Measurements from ENCODE around the gene LUC7L.
"Not testable (repeated sequence)": the region's sequence is repeated elsewhere in the genome, so short reads cannot be mapped to it uniquely, and the experiment has no call there.

LUC7L gene

GRCh38 chr16:153129-153521 lies 76.1 kb downstream of the LUC7L start:
- H3K4me1 ChIP-seq (ENCODE audit: control insufficient read depth, insufficient read depth, low read length); H3K36me3 ChIP-seq (ENCODE audit: control insufficient read depth in 2 of 2, insufficient read depth in 2 of 2, low read length in 2 of 2); H3K9me3 ChIP-seq (ENCODE audit: control insufficient read depth in 2 of 2, low read length in 2 of 2); H3K9ac ChIP-seq (ENCODE audit: low read length in 2 of 2); H3K4me3 ChIP-seq (ENCODE audit: low read length in 2 of 2); H3K27ac ChIP-seq (ENCODE audit: low read length): not testable (repeated sequence)
- peaks cover 24 to 28% of the 10 kb centered on the region in 2 donors for H3K27me3 ChIP-seq (ENCODE audit: control insufficient read depth in 1 of 2, insufficient read depth in 2 of 2, low read length in 2 of 2)

GRCh38 chr16:152141-153128 lies 76.8 kb downstream of the LUC7L start, which contains the start of gene HBZ:
Gene HBZ (plus strand): TSS chr16:152644. CDS start chr16:152910, 266 bp downstream.
- no peak within 1 kb of the TSS for H3K4me3 ChIP-seq (ENCODE audit: low read length in 2 of 2)
- H3K4me1 ChIP-seq (ENCODE audit: control insufficient read depth, insufficient read depth, low read length): peaks cover 7% of the 10 kb centered on the region
- H3K36me3 ChIP-seq (ENCODE audit: control insufficient read depth in 2 of 2, insufficient read depth in 2 of 2, low read length in 2 of 2): no peaks in the 10 kb centered on the region
- no peak within 1 kb of the TSS for H3K9ac ChIP-seq (ENCODE audit: low read length in 2 of 2)
- peaks cover 24 to 28% of the 10 kb centered on the region in 2 donors for H3K27me3 ChIP-seq (ENCODE audit: control insufficient read depth in 1 of 2, insufficient read depth in 2 of 2, low read length in 2 of 2)
- no peak within 1 kb of the TSS for H3K27ac ChIP-seq (ENCODE audit: low read length)
- H3K9me3 ChIP-seq (ENCODE audit: control insufficient read depth in 2 of 2, low read length in 2 of 2): no peaks in the 10 kb centered on the region

GRCh38 chr16:149024-149660 lies 80.1 kb downstream of the LUC7L start:
- Histone ChIP-seq H3K4me1 (ENCODE audit: control insufficient read depth, insufficient read depth, low read length) (peaks cover under 1% of the 10 kb centered on the region), H3K36me3 (ENCODE audit: control insufficient read depth in 2 of 2, insufficient read depth in 2 of 2, low read length in 2 of 2) (no peaks in the 10 kb centered on the region), H3K9ac (ENCODE audit: low read length in 2 of 2) (no peak overlapping the region), H3K27ac (ENCODE audit: low read length) (no peak overlapping the region), H3K4me3 (ENCODE audit: low read length in 2 of 2) (no peak overlapping the region), H3K9me3 (ENCODE audit: control insufficient read depth in 2 of 2, low read length in 2 of 2) (no peaks in the 10 kb centered on the region), H3K27me3 (ENCODE audit: control insufficient read depth in 1 of 2, insufficient read depth in 2 of 2, low read length in 2 of 2) (peaks cover 10% of the 10 kb centered on the region in 2 donors)

GRCh38 chr16:146646-147045 lies 82.6 kb downstream of the LUC7L start:
- Histone ChIP-seq H3K27me3 (ENCODE audit: control insufficient read depth in 1 of 2, insufficient read depth in 2 of 2, low read length in 2 of 2) (peaks cover 12% of the 10 kb centered on the region in 2 donors), H3K9me3 (ENCODE audit: control insufficient read depth in 2 of 2, low read length in 2 of 2) (no peaks in the 10 kb centered on the region), H3K36me3 (ENCODE audit: control insufficient read depth in 2 of 2, insufficient read depth in 2 of 2, low read length in 2 of 2) (no peaks in the 10 kb centered on the region), H3K4me3 (ENCODE audit: low read length in 2 of 2) (no peak overlapping the region), H3K27ac (ENCODE audit: low read length) (no peak overlapping the region), H3K4me1 (ENCODE audit: control insufficient read depth, insufficient read depth, low read length) (no peaks in the 10 kb centered on the region), H3K9ac (ENCODE audit: low read length in 2 of 2) (no peak overlapping the region)

- H3K36me3 ChIP-seq (ENCODE audit: control insufficient read depth in 2 of 2, insufficient read depth in 2 of 2, low read length in 2 of 2): no peaks in the 10 kb centered on the region
- no peaks in the 10 kb centered on the region for H3K9me3 ChIP-seq (ENCODE audit: control insufficient read depth in 2 of 2, low read length in 2 of 2)
- H3K4me3 ChIP-seq (ENCODE audit: low read length in 2 of 2): no peak overlapping the region
- H3K27ac ChIP-seq (ENCODE audit: low read length): no peak overlapping the region
- no peaks in the 10 kb centered on the region for H3K4me1 ChIP-seq (ENCODE audit: control insufficient read depth, insufficient read depth, low read length)
- H3K9ac ChIP-seq (ENCODE audit: low read length in 2 of 2): no peak overlapping the region
- peaks cover 12% of the 10 kb centered on the region in 2 donors for H3K27me3 ChIP-seq (ENCODE audit: control insufficient read depth in 1 of 2, insufficient read depth in 2 of 2, low read length in 2 of 2)
Measured at GRCh38 chr16:144797-145252, 84.4 kb downstream of the LUC7L start.

- Histone ChIP-seq H3K27me3 (ENCODE audit: control insufficient read depth in 1 of 2, insufficient read depth in 2 of 2, low read length in 2 of 2) (peaks cover 7% of the 10 kb centered on the region in 2 donors), H3K4me3 (ENCODE audit: low read length in 2 of 2) (no peak overlapping the region), H3K9ac (ENCODE audit: low read length in 2 of 2) (no peak overlapping the region), H3K9me3 (ENCODE audit: control insufficient read depth in 2 of 2, low read length in 2 of 2) (no peaks in the 10 kb centered on the region), H3K4me1 (ENCODE audit: control insufficient read depth, insufficient read depth, low read length) (no peaks in the 10 kb centered on the region), H3K36me3 (ENCODE audit: control insufficient read depth in 2 of 2, insufficient read depth in 2 of 2, low read length in 2 of 2) (no peaks in the 10 kb centered on the region), H3K27ac (ENCODE audit: low read length) (no peak overlapping the region)
Measured at GRCh38 chr16:143456-143855, 85.8 kb downstream of the LUC7L start.

- H3K4me1 ChIP-seq (ENCODE audit: control insufficient read depth, insufficient read depth, low read length): no peaks in the 10 kb centered on the region
- H3K27ac ChIP-seq (ENCODE audit: low read length): no peak overlapping the region
- H3K27me3 ChIP-seq (ENCODE audit: control insufficient read depth in 1 of 2, insufficient read depth in 2 of 2, low read length in 2 of 2): peaks cover 6% of the 10 kb centered on the region in 2 donors
- no peaks in the 10 kb centered on the region for H3K36me3 ChIP-seq (ENCODE audit: control insufficient read depth in 2 of 2, insufficient read depth in 2 of 2, low read length in 2 of 2)
- H3K9ac ChIP-seq (ENCODE audit: low read length in 2 of 2): no peak overlapping the region
- no peaks in the 10 kb centered on the region for H3K9me3 ChIP-seq (ENCODE audit: control insufficient read depth in 2 of 2, low read length in 2 of 2)
- no peak overlapping the region for H3K4me3 ChIP-seq (ENCODE audit: low read length in 2 of 2)
Measured at GRCh38 chr16:143047-143446, 86.2 kb downstream of the LUC7L start.

- Histone ChIP-seq H3K36me3 (ENCODE audit: control insufficient read depth in 2 of 2, insufficient read depth in 2 of 2, low read length in 2 of 2) (no peaks in the 10 kb centered on the region), H3K27ac (ENCODE audit: low read length) (no peak overlapping the region), H3K27me3 (ENCODE audit: control insufficient read depth in 1 of 2, insufficient read depth in 2 of 2, low read length in 2 of 2) (peaks cover 6% of the 10 kb centered on the region in 2 donors), H3K4me3 (ENCODE audit: low read length in 2 of 2) (no peak overlapping the region), H3K4me1 (ENCODE audit: control insufficient read depth, insufficient read depth, low read length) (no peaks in the 10 kb centered on the region), H3K9ac (ENCODE audit: low read length in 2 of 2) (no peak overlapping the region), H3K9me3 (ENCODE audit: control insufficient read depth in 2 of 2, low read length in 2 of 2) (no peaks in the 10 kb centered on the region)
Measured at GRCh38 chr16:142405-142967, 86.8 kb downstream of the LUC7L start.

- H3K27ac ChIP-seq (ENCODE audit: low read length): no peak overlapping the region
- no peaks in the 10 kb centered on the region for H3K4me1 ChIP-seq (ENCODE audit: control insufficient read depth, insufficient read depth, low read length)
- H3K9ac ChIP-seq (ENCODE audit: low read length in 2 of 2): no peak overlapping the region
- H3K36me3 ChIP-seq (ENCODE audit: control insufficient read depth in 2 of 2, insufficient read depth in 2 of 2, low read length in 2 of 2): no peaks in the 10 kb centered on the region
- no peaks in the 10 kb centered on the region for H3K9me3 ChIP-seq (ENCODE audit: control insufficient read depth in 2 of 2, low read length in 2 of 2)
- no peak overlapping the region for H3K4me3 ChIP-seq (ENCODE audit: low read length in 2 of 2)
- H3K27me3 ChIP-seq (ENCODE audit: control insufficient read depth in 1 of 2, insufficient read depth in 2 of 2, low read length in 2 of 2): peaks cover 6% of the 10 kb centered on the region in 2 donors
Measured at GRCh38 chr16:140175-140857, 88.9 kb downstream of the LUC7L start.

All from stomach smooth muscle (tissue), 2 donors.